Adrenal gland (tissue), 5 donors: ENCODE results near the gene EEF1AKMT1.

Experiments
- POLR2A ChIP-seq, 2 donors: fragments of 450-650 bp; IDR thresholded peaks; one replicate each; pipeline ENCODE4 v1.6.1; 2017; ENCODE audit warnings: antibody characterized with exemption in 2 of 2, mild to moderate bottlenecking in 2 of 2, moderate library complexity in 1 of 2
- TF ChIP-seq, protein P1 (sequence below), 6 experiments: fragments of 450-650 bp in 4 of 6; fragments of 200-600 bp in 2 of 6; sonication (generic) in 1 of 6; IDR thresholded peaks; 1 replicate in 5 of 6; 2 replicates in 1 of 6; pipeline versions ENCODE4 v1.5.1 to v1.8.0; 2016 to 2021; ENCODE audit warnings: antibody characterized with exemption in 6 of 6, mild to moderate bottlenecking in 2 of 6, moderate library complexity in 1 of 6
- donor health status: DM: no; HTN: no; CAD: no.

DNA sequence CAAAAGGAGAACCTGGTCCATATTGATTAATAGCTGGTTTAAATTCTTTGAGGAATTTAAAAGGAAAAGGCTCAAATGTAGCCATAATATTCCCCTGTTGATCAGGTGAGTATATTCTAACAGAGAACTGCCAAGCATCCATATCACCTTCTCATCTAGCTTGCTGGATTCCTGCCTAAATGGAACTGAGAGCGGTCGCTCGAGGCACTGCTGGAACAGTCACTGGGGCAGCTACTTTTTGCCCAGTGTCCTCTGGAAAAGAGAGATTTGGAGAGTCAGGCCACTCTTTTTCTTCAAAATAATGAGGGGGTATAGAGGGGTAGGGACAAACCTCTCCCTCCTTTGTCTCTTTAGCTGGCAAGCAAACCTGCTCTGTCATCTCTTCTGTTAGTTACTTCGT, 89.7 kb downstream of the EEF1AKMT1 start:
- TF ChIP-seq, protein P1, sequence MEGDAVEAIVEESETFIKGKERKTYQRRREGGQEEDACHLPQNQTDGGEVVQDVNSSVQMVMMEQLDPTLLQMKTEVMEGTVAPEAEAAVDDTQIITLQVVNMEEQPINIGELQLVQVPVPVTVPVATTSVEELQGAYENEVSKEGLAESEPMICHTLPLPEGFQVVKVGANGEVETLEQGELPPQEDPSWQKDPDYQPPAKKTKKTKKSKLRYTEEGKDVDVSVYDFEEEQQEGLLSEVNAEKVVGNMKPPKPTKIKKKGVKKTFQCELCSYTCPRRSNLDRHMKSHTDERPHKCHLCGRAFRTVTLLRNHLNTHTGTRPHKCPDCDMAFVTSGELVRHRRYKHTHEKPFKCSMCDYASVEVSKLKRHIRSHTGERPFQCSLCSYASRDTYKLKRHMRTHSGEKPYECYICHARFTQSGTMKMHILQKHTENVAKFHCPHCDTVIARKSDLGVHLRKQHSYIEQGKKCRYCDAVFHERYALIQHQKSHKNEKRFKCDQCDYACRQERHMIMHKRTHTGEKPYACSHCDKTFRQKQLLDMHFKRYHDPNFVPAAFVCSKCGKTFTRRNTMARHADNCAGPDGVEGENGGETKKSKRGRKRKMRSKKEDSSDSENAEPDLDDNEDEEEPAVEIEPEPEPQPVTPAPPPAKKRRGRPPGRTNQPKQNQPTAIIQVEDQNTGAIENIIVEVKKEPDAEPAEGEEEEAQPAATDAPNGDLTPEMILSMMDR (IDR thresholded peaks at IDR 0.05): no peak
- TF ChIP-seq POLR2A (IDR thresholded peaks at IDR 0.05): no peak
